NCI-H774 (cell line): ENCODE data around the gene DNMT1.
"Not testable (repeated sequence)": the region's sequence is repeated elsewhere in the genome, so short reads cannot be mapped to it uniquely, and the experiment has no call there.

Source experiments
- DNase-seq: peaks from one replicate; lab custom pipeline; 2025; lab: John Stamatoyannopoulos, UW

Gene DNMT1

GRCh38 chr19:10220695-10221094 lies 25.9 kb upstream of the DNMT1 start:
- DNase-seq = no peak

- DNase-seq = no peak
Observed at GRCh38 chr19:10219678-10220077, 24.9 kb upstream of the DNMT1 start.

- DNase-seq = no peak
Observed at GRCh38 chr19:10217085-10217484, 22.3 kb upstream of the DNMT1 start.

GRCh38 chr19:10214784-10215183 lies 20.0 kb upstream of the DNMT1 start:
- DNase-seq = no peak

GRCh38 chr19:10211691-10212090 lies 16.9 kb upstream of the DNMT1 start:
- no peak for DNase-seq

- no peak for DNase-seq
Observed at GRCh38 chr19:10211061-10211460, 16.3 kb upstream of the DNMT1 start.

GRCh38 chr19:10209315-10209714 lies 14.6 kb upstream of the DNMT1 start:
- DNase-seq = no peak

GRCh38 chr19:10207026-10207425 lies 12.3 kb upstream of the DNMT1 start:
- DNase-seq = no peak

GRCh38 chr19:10206226-10206885 lies 11.6 kb upstream of the DNMT1 start:
- DNase-seq = no peak

- DNase-seq = no peak
Observed at GRCh38 chr19:10205636-10206035, 10.9 kb upstream of the DNMT1 start.

- DNase-seq = no peak
Observed at GRCh38 chr19:10203686-10204085, 8.9 kb upstream of the DNMT1 start.

GRCh38 chr19:10201176-10201575 lies 6.4 kb upstream of the DNMT1 start:
- DNase-seq = no peak

GRCh38 chr19:10200101-10200500 lies 5.3 kb upstream of the DNMT1 start:
- not testable (repeated sequence) for DNase-seq

- DNase-seq = not testable (repeated sequence)
Observed at GRCh38 chr19:10198889-10199644, 4.3 kb upstream of the DNMT1 start.

- DNase-seq = no peak
Observed at GRCh38 chr19:10195199-10195519, 406 bp upstream of the DNMT1 start.

- peak; percentile 52 for DNase-seq
Observed at GRCh38 chr19:10193790-10194499, 808 bp downstream of the DNMT1 start.

GRCh38 chr19:10192922-10193321 lies 1.8 kb downstream of the DNMT1 start:
- DNase-seq = no peak

GRCh38 chr19:10191347-10191746 lies 3.4 kb downstream of the DNMT1 start:
- DNase-seq = no peak

GRCh38 chr19:10190026-10190425 lies 4.7 kb downstream of the DNMT1 start:
- DNase-seq = no peak

GRCh38 chr19:10189616-10190015 lies 5.1 kb downstream of the DNMT1 start:
- no peak for DNase-seq

- DNase-seq = no peak
Observed at GRCh38 chr19:10187315-10187714, 7.4 kb downstream of the DNMT1 start.

- no peak for DNase-seq
Observed at GRCh38 chr19:10184636-10185035, 10.1 kb downstream of the DNMT1 start.

- no peak for DNase-seq
Observed at GRCh38 chr19:10183926-10184325, 10.8 kb downstream of the DNMT1 start.
